ENCODE data around the gene KIF12.

DNA sequence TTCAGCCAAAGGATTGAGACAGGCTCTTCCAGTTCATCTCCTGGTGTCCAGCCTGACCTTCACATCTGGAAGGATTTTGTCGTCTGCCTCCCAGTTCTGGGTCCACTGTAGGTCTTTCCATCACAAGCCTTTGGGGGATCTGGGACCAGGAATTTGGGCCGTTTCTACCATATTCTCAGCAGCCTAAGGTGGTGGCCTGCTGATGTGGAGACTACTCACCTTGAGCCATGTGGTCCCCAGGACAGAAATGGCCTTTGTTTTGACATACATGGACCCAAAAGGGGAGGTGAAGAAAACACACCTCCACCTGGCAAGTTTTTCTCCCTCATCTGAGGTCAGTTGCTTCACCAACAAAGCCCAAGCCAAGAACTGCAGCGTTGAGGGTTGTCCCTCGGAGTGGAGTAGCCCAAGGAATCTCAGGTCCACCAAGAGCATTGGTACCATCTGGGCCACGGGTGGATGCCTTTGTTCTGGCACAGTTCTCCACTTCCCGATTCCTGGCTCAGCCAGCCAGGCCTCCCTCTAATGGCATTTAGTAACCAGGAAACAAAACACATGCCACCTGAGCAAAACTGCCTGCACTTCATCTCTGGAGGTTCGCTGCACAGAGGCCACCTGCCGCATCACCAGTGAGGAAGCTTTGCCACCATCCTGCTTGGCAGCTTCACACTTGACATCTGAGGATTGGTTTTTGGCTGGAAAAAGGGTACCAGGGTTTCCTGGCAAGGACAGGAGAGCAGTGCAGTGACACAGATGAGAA, 45.7 kb downstream of the KIF12 start:
- TF ChIP-seq, protein P1, sequence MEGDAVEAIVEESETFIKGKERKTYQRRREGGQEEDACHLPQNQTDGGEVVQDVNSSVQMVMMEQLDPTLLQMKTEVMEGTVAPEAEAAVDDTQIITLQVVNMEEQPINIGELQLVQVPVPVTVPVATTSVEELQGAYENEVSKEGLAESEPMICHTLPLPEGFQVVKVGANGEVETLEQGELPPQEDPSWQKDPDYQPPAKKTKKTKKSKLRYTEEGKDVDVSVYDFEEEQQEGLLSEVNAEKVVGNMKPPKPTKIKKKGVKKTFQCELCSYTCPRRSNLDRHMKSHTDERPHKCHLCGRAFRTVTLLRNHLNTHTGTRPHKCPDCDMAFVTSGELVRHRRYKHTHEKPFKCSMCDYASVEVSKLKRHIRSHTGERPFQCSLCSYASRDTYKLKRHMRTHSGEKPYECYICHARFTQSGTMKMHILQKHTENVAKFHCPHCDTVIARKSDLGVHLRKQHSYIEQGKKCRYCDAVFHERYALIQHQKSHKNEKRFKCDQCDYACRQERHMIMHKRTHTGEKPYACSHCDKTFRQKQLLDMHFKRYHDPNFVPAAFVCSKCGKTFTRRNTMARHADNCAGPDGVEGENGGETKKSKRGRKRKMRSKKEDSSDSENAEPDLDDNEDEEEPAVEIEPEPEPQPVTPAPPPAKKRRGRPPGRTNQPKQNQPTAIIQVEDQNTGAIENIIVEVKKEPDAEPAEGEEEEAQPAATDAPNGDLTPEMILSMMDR (IDR thresholded peaks at IDR 0.05), result no peak
- TF ChIP-seq POLR2A (IDR thresholded peaks at IDR 0.05), result no peak
